VCaP (cell line): ENCODE results near the gene MS4A1.

ENCODE experiments used
- H3K27ac ChIP-seq: fragments of 450-650 bp; 2 replicates; pipeline ENCODE4 v1.5.1; 2017
- CTCF ChIP-seq: fragments of 450-650 bp; conservative IDR thresholded peaks from 2 replicates; pipeline ENCODE4 v1.5.1; 2017; ENCODE audit warnings: mild to moderate bottlenecking, moderate library complexity

MS4A1 gene

GRCh38 chr11:60477035-60477445 lies 21.4 kb downstream of the MS4A1 start:
- TF ChIP-seq CTCF: no peak
- H3K27ac ChIP-seq: no peak overlapping the region

- TF ChIP-seq CTCF: no peak
- H3K27ac ChIP-seq: no peak overlapping the region
Observed at GRCh38 chr11:60482361-60482760, 26.7 kb downstream of the MS4A1 start.

DNA sequence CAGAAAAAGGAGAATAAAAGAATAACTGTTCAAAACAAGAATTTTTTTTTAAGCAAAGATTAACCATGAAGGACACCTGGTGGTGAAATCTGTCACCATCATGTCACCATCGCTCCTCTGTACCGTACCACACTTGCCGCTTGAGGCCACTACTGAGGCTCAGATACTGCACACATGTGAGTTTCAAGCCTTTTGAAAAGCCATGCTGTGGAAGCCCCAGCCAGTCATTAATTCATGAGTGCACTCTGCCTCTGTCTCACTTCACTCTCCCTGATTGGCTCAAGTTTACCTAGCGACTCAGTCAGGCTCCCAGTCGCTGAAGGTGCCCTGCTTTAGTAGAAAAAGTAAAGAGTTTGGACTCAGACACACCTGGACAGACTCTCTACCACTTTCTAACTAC lies 30.3 kb downstream of the MS4A1 start:
- peak; percentile 90 for TF ChIP-seq CTCF
- H3K27ac ChIP-seq: no peak overlapping the region

DNA sequence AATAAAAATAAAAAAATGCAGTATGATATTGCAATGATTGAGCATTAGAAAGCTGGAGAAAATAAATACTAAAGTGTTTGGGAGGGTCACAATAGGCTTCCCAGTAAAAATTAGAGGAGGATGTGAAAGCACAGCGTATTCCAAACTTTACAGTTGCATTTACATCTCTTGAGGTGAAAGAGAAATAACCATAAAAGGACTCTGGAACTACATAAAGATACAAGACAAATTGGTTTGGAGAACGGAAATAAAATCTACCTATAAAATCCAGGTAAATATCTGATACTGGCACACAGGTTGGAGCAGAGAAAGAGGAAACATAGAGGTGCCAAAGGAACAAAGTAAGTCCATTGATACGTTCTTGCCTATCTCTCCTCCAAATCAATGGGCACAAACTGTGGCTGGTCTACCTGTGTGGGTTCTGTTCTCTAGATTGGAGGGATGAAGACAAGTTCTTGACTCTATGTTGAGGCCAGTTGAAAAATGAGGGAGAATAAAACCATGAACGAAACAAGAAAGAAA lies 36.9 kb downstream of the MS4A1 start, which contains the start of gene MS4A12:
Gene MS4A12, plus strand, starts transcription at position 291 of the 522 bp plus-strand sequence. CDS start 4,541 bp downstream, outside the sequence.
- TF ChIP-seq CTCF: no peak
- H3K27ac ChIP-seq: no peak within 1 kb of the TSS; the same call in 1 of the 2 replicates

DNA sequence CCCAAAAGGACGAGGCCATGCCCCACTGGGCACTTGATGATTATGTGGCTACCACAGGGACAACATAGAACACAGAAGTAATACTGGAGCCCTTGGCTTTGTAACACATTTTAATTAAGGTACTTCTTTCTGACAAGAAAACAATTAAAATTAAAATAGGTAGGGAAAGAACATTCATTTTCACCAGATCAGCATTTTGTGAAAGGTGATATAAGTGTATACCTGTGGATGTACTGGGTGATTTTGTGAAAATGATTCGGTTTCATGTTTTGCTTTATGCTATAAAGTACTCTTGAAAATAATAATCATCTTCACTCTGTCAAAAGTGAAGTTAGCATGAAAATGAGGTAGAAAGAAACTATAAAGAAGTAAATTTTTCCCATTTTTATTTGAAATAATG lies 37.8 kb downstream of the MS4A1 start:
- H3K27ac ChIP-seq: no peak overlapping the region
- TF ChIP-seq CTCF: no peak

GRCh38 chr11:60498399-60498798 lies 42.8 kb downstream of the MS4A1 start:
- no peak for TF ChIP-seq CTCF
- no peak overlapping the region for H3K27ac ChIP-seq

DNA sequence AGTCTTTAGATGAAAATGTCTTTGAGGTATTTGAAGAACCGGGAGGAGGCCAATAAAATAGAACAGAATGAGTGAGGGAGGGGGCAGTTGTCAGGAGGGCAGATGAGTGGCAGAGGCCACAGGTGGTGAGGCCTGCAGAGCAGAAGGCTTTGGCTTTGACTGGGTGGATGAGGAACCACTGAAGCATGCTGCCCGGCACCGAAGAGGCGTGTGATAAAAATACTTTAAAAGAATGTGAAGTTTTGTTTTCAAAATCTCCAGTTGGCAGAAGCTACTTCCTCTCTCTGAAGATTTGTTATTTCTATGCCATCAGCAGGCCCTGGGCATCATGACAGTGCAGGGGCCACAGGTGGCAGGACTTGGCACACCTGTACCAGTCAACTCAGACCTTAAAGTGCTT lies 43.2 kb downstream of the MS4A1 start:
- H3K27ac ChIP-seq: no peak overlapping the region
- TF ChIP-seq CTCF: no peak
